T-cell (primary cell): Measurements from ENCODE around the gene SUSD2. TPM values are rescaled to one million over a fixed set of nuclear protein-coding genes. Genes with fewer than 3 reads are reported as not detected.
"Not testable (repeated sequence)": the region's sequence is repeated elsewhere in the genome, so short reads cannot be mapped to it uniquely, and the experiment has no call there.

Experiments used
- ATAC-seq, 4 experiments: fragments of 200-7000 bp in 3 of 4; fragments of 150-1000 bp in 1 of 4; cut with Tn5 transposase; replicated peaks in 1 of 4; 1 replicate in 3 of 4; 2 replicates in 1 of 4; pipeline ENCODE4 v1.10.0; 2021; ENCODE audit warnings: moderate library complexity in 3 of 4, mild to moderate bottlenecking in 2 of 4, moderate number of reproducible peaks in 1 of 4
- CTCF ChIA-PET, 2 donors: fragments of 300-600 bp; sonication (Branson Sonifier 250); formaldehyde crosslinking; loops; one replicate each; lab custom pipeline; 2022; ENCODE audit warnings: antibody characterized with exemption in 2 of 2; lab: Charles Lee
- POLR2A ChIA-PET, 2 donors: fragments of 300-600 bp; sonication (Branson Sonifier 250); formaldehyde crosslinking; loops; one replicate each; lab custom pipeline; 2022; ENCODE audit warnings: antibody characterized with exemption in 2 of 2; lab: Charles Lee
- DNase-seq, 35 experiments: peaks; one replicate each; pipeline versions ENCODE4 v3.0.0 to v3.0.0-alpha.2; 2013 to 2023
- H3K27ac ChIP-seq: one replicate; pipeline ENCODE4 v1.5.1; 2013; ENCODE audit warnings: low read length
- H3K27me3 ChIP-seq, 2 experiments: replicated peaks in 1 of 2; 1 replicate in 1 of 2; 2 replicates in 1 of 2; pipeline versions ENCODE4 v1.6.1 to v1.7.0; 2013; ENCODE audit warnings: low read length in 1 of 2, mixed read lengths in 1 of 2; ENCODE audit not compliant: control insufficient read depth in 2 of 2, insufficient read depth in 2 of 2; ENCODE audit errors: extremely low read depth in 1 of 2
- H3K36me3 ChIP-seq, 2 donors: 1 replicate in 1 of 2; 2 replicates in 1 of 2; pipeline versions ENCODE4 v1.6.1 to v1.7.0; 2013; ENCODE audit warnings: low read length in 1 of 2; ENCODE audit not compliant: control insufficient read depth in 2 of 2, insufficient read depth in 1 of 2; ENCODE audit errors: extremely low read depth in 1 of 2
- H3K4me1 ChIP-seq, 2 experiments: 1 replicate in 1 of 2; 2 replicates in 1 of 2; pipeline versions ENCODE4 v1.6.1 to v1.7.0; 2013; ENCODE audit warnings: low read length in 2 of 2, mixed read lengths in 1 of 2; ENCODE audit not compliant: insufficient read depth in 2 of 2, control insufficient read depth in 1 of 2; ENCODE audit errors: extremely low read depth in 1 of 2
- H3K4me3 ChIP-seq, 2 donors: 1 replicate in 1 of 2; 2 replicates in 1 of 2; pipeline versions ENCODE4 v1.5.1 to v1.7.0; 2013; ENCODE audit warnings: mild to moderate bottlenecking in 2 of 2, low read length in 1 of 2, moderate library complexity in 1 of 2; ENCODE audit not compliant: control insufficient read depth in 1 of 2; ENCODE audit errors: extremely low read depth in 1 of 2
- H3K9me3 ChIP-seq: 2 replicates; pipeline ENCODE4 v1.7.0; 2013
- H3K27ac Mint-ChIP-seq, 2 donors: one replicate each; pipeline ENCODE4 v1.8.0; 2020 to 2021; ENCODE audit warnings: mild to moderate bottlenecking in 2 of 2, mixed read lengths in 2 of 2
- H3K27me3 Mint-ChIP-seq, 2 donors: one replicate each; pipeline ENCODE4 v1.8.0; 2021 to 2022; ENCODE audit warnings: mixed read lengths in 2 of 2
- H3K36me3 Mint-ChIP-seq: one replicate; pipeline ENCODE4 v1.8.0; 2021; ENCODE audit warnings: mixed read lengths
- H3K4me1 Mint-ChIP-seq, 3 donors: one replicate each; pipeline ENCODE4 v1.8.0; 2020 to 2022; ENCODE audit warnings: mixed read lengths in 3 of 3, mild to moderate bottlenecking in 1 of 3
- H3K4me3 Mint-ChIP-seq, 3 donors: one replicate each; pipeline ENCODE4 v1.8.0; 2020 to 2022; ENCODE audit warnings: mild to moderate bottlenecking in 3 of 3, mixed read lengths in 3 of 3, moderate library complexity in 3 of 3
- H3K9me3 Mint-ChIP-seq, 3 donors: one replicate each; pipeline ENCODE4 v1.8.0; 2020 to 2022; ENCODE audit warnings: mixed read lengths in 3 of 3
- WGBS: methylation state at CpG from one replicate; pipeline ENCODE4 v1.1.5; 2013; ENCODE audit warnings: missing lambda C conversion rate; ENCODE audit not compliant: insufficient coverage; 5-methylcytosine and 5-hydroxymethylcytosine counted together
- total RNA-seq, 35 experiments: library from RNA in 6 of 35; stranded (reverse) in 6 of 35; fragments of 120-200 nt in 1 of 35; gene quantifications; one replicate each; pipeline versions ENCODE4 v1.2.1 to v1.2.4 and lab custom pipeline; 2013 to 2026

SUSD2 gene
- total RNA-seq, 5 donors from 2014 or later (not counting 1 experiment from before 2014, with no cell fraction given) = 1.3 to 2.3 (median 1.6) TPM

DNA sequence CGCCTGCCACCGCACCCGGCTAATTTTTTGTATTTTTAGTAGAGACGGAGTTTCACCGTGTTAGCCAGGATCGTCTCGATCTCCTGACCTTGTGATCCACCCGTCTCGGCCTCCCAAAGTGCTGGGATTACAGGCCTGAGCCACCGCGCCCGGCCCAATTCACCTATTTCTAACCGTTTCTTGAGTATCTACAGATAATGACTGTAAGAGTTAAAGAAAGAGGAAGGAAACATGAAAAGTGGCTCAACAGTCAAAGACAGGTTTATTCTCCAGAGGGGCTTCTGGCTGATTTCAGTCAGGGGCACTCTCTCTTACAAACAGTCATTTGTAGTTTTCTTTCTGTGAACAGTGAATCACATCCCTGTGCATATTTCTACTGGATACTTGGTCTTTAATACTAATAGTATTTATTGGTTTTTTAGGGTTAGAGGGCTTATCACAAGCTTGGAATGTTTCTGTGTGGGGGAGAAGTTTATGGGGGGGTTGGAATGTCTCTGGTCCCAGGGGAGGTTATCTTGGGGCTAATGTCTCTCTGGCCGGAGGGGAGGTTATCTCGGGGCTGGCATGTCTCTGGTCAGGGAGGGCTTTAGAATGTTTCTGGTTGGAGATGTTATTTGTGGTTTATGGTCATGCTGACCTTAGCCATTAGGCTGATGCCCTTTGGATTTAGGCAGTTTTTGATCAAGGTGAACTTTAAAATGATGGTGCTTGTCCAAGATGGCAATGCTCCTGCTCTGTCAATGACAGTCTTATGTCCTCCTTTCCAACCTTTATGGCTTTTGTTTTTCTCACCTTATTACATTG, 25.4 kb downstream of the SUSD2 start:
- POLR2A ChIA-PET, CTCF ChIA-PET, H3K27me3 Mint-ChIP-seq, H3K27me3 ChIP-seq, H3K4me3 Mint-ChIP-seq, ATAC-seq, H3K27ac ChIP-seq, H3K9me3 Mint-ChIP-seq, DNase-seq, H3K36me3 ChIP-seq, H3K36me3 Mint-ChIP-seq, H3K9me3 ChIP-seq, H3K27ac Mint-ChIP-seq, H3K4me3 ChIP-seq: not testable (repeated sequence)
- H3K4me1 ChIP-seq = peaks cover 3 to 16% of the 10 kb centered on the region in 2 experiments
- 83% methylated on average over 2 of the region's 15 CpGs for WGBS
- peaks cover 15 to 22% (median 17%) of the 10 kb centered on the region in 3 donors for H3K4me1 Mint-ChIP-seq

DNA sequence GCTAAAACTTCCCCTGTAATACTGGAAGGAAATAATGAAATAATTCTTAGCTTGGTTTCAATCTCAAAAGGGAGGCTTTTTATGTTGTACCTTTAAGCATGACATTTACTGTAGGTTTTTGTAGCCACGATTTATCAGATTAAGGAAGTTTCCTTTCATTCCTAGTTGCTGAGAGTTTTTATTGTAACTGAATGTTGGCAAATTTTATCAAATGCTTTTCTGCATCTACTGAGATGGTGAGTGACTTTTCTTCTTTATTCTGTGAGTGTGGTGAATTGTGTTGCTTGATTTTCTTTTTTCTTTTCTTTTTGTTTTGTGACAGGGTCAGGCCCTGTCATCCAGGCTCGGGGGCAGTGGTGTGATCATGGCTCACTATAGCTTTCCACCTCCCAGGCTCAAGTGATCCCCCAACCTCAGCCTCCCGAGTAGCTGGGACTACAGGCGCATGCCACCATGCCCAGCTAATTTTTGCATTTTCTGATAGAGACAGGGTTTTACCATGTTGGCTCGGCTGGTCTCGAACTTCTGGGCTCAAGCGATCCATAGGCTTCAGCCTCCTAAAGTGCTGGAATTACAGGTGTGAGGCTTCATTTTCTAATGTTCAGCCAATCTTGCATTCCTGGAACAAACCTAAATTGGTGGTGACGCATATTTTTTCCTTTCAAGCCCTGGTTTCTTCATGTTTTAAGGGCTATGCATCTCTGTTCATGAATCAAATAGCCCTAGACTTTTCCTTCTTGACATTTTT, 26.2 kb downstream of the SUSD2 start:
- POLR2A ChIA-PET = no interaction called here
- DNase-seq = no peak
- Mint-ChIP-seq H3K27me3 (no peaks in the 10 kb centered on the region), H3K36me3 (no peaks in the 10 kb centered on the region), H3K9me3 (no peaks in the 10 kb centered on the region), H3K4me1 (peaks cover 15 to 22% (median 17%) of the 10 kb centered on the region in 3 donors), H3K4me3 (peak overlapping the region in 1 of 3 donors; percentile 20), H3K27ac (peak overlapping the region; percentile 66 to 77)
- H3K9me3 ChIP-seq = no peaks in the 10 kb centered on the region
- 97% methylated on average over 4 of the region's 8 CpGs for WGBS
- no peaks in the 10 kb centered on the region for H3K36me3 ChIP-seq
- ATAC-seq = no peak
- no peak overlapping the region for H3K4me3 ChIP-seq
- H3K27me3 ChIP-seq = peaks cover 0 to 2% of the 10 kb centered on the region in 2 experiments
- no peak overlapping the region for H3K27ac ChIP-seq
- peaks cover 3 to 16% of the 10 kb centered on the region in 2 experiments for H3K4me1 ChIP-seq
- CTCF ChIA-PET = no interaction called here

DNA sequence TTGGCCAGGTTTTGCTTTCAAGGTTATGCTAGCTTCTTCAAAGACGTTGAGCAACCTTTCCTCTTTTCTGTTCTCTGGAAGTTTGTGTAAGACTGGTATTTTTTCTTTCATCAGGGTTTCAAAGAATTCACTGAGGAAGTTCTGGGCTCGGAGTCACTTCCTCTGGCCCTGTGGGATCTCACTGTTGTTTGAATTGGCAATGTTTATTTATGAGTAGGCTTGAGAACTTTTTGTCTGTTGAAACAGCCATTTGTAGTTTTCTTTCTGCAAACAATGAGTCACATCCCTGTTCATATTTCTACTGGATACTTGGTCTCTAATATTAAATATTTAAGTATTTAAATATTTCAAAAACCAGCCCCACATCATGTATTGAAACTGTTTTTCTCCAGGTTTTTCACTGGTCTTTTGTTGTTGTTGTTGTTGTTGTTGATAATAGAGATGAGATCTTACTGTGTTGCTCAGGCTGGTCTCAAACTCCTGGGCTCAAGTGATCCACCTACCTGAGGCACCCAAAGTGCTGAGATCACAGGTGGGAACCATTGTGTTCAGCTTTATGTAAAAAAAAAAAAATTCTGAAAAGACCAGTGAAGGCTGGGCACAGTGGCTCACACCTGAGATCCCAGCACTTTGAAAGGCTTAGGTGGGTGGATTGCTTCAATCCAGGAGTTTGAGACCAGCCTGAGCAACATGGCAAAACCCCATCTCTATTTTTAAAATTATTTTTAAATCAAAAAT, 26.9 kb downstream of the SUSD2 start:
- no peak overlapping the region for H3K27ac ChIP-seq
- no peaks in the 10 kb centered on the region for H3K9me3 ChIP-seq
- ATAC-seq = peak in 1 of 4 experiments; percentile 44
- peak overlapping the region in 1 of 3 donors; percentile 20 for H3K4me3 Mint-ChIP-seq
- peak overlapping the region; percentile 66 to 77 for H3K27ac Mint-ChIP-seq
- peaks cover 3 to 16% of the 10 kb centered on the region in 2 experiments for H3K4me1 ChIP-seq
- no CpG with 5 or more reads among the region's 2 CpGs for WGBS
- H3K27me3 Mint-ChIP-seq = no peaks in the 10 kb centered on the region
- peaks cover 15 to 22% (median 17%) of the 10 kb centered on the region in 3 donors for H3K4me1 Mint-ChIP-seq
- CTCF ChIA-PET = interaction anchor here in 1 of 2 donors (0.9 kb wide), 1 partner anchor 10 kb away, joined by 3 read pairs; no protein-coding TSS in a partner anchor
- no peak overlapping the region for H3K4me3 ChIP-seq
- no peaks in the 10 kb centered on the region for H3K36me3 Mint-ChIP-seq
- POLR2A ChIA-PET = interaction anchor here in 1 of 2 donors (1.0 kb wide), 1 partner anchor 146 kb away, joined by 3 read pairs; no protein-coding TSS in a partner anchor
- peak in 1 of 35 experiments; percentile 21 for DNase-seq
- H3K9me3 Mint-ChIP-seq = no peaks in the 10 kb centered on the region
- peaks cover 0 to 2% of the 10 kb centered on the region in 2 experiments for H3K27me3 ChIP-seq
- no peaks in the 10 kb centered on the region for H3K36me3 ChIP-seq

DNA sequence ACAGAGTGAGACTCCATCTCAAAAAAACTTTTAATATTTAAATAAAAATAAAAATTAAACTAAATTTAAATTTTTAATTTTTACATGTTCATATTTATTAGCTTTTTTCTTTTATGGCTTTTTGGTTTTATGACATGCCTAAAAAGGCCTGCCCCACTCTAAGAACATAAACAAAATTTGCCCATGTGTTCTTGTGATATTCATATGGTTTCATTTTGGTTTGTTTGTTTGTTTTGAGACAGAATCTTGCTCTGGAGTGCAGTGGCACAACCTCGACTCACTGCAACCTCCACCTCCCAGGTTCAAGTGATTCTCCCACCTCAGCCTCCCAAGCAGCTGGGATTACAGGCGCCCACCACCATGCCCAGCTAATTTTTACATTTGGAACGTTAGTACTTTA, 27.7 kb downstream of the SUSD2 start:
- ATAC-seq (no peak), DNase-seq (no peak)
- no peaks in the 10 kb centered on the region for H3K9me3 Mint-ChIP-seq
- no peak overlapping the region for H3K27ac Mint-ChIP-seq
- no peak overlapping the region for H3K4me3 Mint-ChIP-seq
- WGBS = no CpG with 5 or more reads among the region's 3 CpGs
- no peak overlapping the region for H3K27ac ChIP-seq
- H3K4me1 Mint-ChIP-seq = peaks cover 15 to 22% (median 17%) of the 10 kb centered on the region in 3 donors
- ChIA-PET POLR2A (interaction anchor here in 1 of 2 donors (1.0 kb wide), 1 partner anchor 146 kb away, joined by 3 read pairs; no protein-coding TSS in a partner anchor), CTCF (interaction anchor here in 1 of 2 donors (0.9 kb wide), 1 partner anchor 11 kb away, joined by 3 read pairs; no protein-coding TSS in a partner anchor)
- H3K4me3 ChIP-seq = no peak overlapping the region
- no peaks in the 10 kb centered on the region for H3K27me3 ChIP-seq
- H3K36me3 Mint-ChIP-seq = no peaks in the 10 kb centered on the region
- H3K36me3 ChIP-seq = no peaks in the 10 kb centered on the region
- no peaks in the 10 kb centered on the region for H3K9me3 ChIP-seq
- no peaks in the 10 kb centered on the region for H3K27me3 Mint-ChIP-seq
- H3K4me1 ChIP-seq = peaks cover 3 to 16% of the 10 kb centered on the region in 2 experiments

DNA sequence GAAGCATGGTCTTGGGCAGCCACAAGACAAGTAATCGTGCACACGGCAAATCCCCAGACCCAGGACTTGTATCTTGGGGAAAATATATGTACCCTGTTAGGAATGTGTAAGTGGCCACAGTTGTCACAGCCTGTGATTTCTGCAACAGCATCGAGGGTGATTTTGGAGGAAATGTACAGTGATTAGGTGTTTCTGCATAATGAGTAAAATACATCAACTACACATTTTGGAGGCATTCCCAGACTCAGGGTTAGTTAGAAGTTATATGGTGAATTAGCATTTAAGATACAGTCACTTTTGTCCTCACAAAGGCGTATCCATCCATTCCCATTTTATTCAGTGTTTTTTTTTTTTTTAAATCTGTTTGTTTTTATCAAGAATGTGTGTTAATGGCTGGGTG, 28.4 kb downstream of the SUSD2 start:
- H3K4me1 ChIP-seq = peaks cover 3 to 16% of the 10 kb centered on the region in 2 experiments
- ChIA-PET CTCF (no interaction called here), POLR2A (no interaction called here)
- no peaks in the 10 kb centered on the region for H3K27me3 Mint-ChIP-seq
- no peaks in the 10 kb centered on the region for H3K36me3 Mint-ChIP-seq
- 93% methylated on average over 2 of the region's 4 CpGs for WGBS
- H3K27ac Mint-ChIP-seq = no peak overlapping the region
- no peaks in the 10 kb centered on the region for H3K9me3 ChIP-seq
- peaks cover 15 to 22% (median 17%) of the 10 kb centered on the region in 3 donors for H3K4me1 Mint-ChIP-seq
- no peak overlapping the region for H3K4me3 ChIP-seq
- H3K27ac ChIP-seq = no peak overlapping the region
- DNase-seq (no peak), ATAC-seq (no peak)
- H3K9me3 Mint-ChIP-seq = no peaks in the 10 kb centered on the region
- H3K4me3 Mint-ChIP-seq = no peak overlapping the region
- peaks cover 0 to 3% of the 10 kb centered on the region in 2 experiments for H3K27me3 ChIP-seq
- no peaks in the 10 kb centered on the region for H3K36me3 ChIP-seq

DNA sequence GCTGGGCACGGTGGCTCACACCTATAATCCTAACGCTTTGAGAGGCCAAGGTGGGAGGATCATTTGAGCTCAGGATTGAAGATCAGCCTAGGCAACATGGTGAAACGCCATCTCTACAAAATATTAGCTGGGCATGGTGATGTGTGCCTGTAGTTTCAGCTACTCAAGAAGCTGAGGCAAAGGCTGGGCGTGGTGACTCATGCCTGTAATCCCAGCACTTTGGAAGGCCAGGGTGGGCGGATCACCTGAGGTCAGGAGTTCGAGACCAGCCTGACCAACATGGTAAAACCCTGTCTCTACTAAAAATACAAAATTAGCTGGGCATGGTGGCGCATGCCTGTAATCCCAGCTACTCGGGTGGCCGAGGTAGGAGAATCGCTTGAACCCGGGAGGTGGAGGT, 29.1 kb downstream of the SUSD2 start:
- H3K9me3 ChIP-seq, H3K4me3 ChIP-seq, H3K27me3 Mint-ChIP-seq, H3K36me3 ChIP-seq, H3K9me3 Mint-ChIP-seq, H3K4me3 Mint-ChIP-seq, DNase-seq, H3K27ac Mint-ChIP-seq, POLR2A ChIA-PET, ATAC-seq, H3K27me3 ChIP-seq, CTCF ChIA-PET, H3K27ac ChIP-seq, H3K36me3 Mint-ChIP-seq: not testable (repeated sequence)
- WGBS = 93% methylated on average over 6 of the region's 11 CpGs
- H3K4me1 Mint-ChIP-seq = peaks cover 15 to 22% (median 17%) of the 10 kb centered on the region in 3 donors
- H3K4me1 ChIP-seq = peaks cover 3 to 16% of the 10 kb centered on the region in 2 experiments
